ENCODE data around the gene NAV3. TPM values are rescaled to one million over a fixed set of nuclear protein-coding genes. Genes with fewer than 3 reads are reported as not detected.

The NAV3 gene
- total and polyA plus RNA-seq, 7 donors: 0.50 to 13.3 (median 6.8) TPM; not detected in 1

GRCh38 chr12:77947330-77947729 is 116.6 kb downstream of the NAV3 start:
- no peaks in the 10 kb centered on the region for H3K27me3 ChIP-seq
- H3K4me3 ChIP-seq: no peak overlapping the region
- peaks cover 0 to 15% (median 3%) of the 10 kb centered on the region in 4 donors for H3K4me1 ChIP-seq
- TF ChIP-seq EP300 (IDR thresholded peaks at IDR 0.05): no peak
- TF ChIP-seq CTCF (IDR thresholded peaks at IDR 0.05): no peak
- no peak for TF ChIP-seq POLR2AphosphoS5 (IDR thresholded peaks at IDR 0.05)
- TF ChIP-seq POLR2A (IDR thresholded peaks at IDR 0.05): no peak
- intact Hi-C loops (cut with DNase I): no loop called here
- no peak overlapping the region for H3K27ac ChIP-seq
- no peaks in the 10 kb centered on the region for H3K9me3 ChIP-seq
- no peaks in the 10 kb centered on the region for H3K36me3 ChIP-seq
- no peak for DNase-seq

DNA sequence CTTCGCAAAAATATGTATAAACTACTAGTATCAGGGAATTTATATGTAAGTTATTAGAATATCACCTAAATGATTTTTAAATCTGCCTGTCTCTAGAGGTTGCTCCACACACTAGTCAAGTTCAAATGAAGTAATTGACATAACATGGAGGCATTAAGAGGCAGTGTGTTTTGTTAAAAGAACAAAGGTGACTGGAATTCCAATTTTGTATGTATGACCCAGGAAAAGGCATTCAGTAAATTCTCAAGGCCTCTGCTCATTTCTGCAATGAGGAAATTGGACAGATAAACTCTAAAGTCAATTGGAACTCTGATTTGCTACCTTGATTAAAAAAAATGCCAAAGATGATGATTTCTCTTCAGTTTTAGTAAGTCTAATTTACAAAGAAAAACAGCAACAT is 117.1 kb downstream of the NAV3 start:
- Histone ChIP-seq H3K4me1 (peaks cover 0 to 15% (median 3%) of the 10 kb centered on the region in 4 donors), H3K9me3 (no peaks in the 10 kb centered on the region), H3K27me3 (no peaks in the 10 kb centered on the region), H3K36me3 (no peaks in the 10 kb centered on the region), H3K4me3 (no peak overlapping the region), H3K27ac (no peak overlapping the region)
- no peak for DNase-seq
- intact Hi-C loops (cut with DNase I): no loop called here
- 91 to 95% methylated on average over 1 of the region's 1 CpG for WGBS, 2 donors
- TF ChIP-seq POLR2AphosphoS5 (IDR thresholded peaks at IDR 0.05) (no peak), EP300 (IDR thresholded peaks at IDR 0.05) (no peak), POLR2A (IDR thresholded peaks at IDR 0.05) (no peak), CTCF (IDR thresholded peaks at IDR 0.05) (no peak)

DNA sequence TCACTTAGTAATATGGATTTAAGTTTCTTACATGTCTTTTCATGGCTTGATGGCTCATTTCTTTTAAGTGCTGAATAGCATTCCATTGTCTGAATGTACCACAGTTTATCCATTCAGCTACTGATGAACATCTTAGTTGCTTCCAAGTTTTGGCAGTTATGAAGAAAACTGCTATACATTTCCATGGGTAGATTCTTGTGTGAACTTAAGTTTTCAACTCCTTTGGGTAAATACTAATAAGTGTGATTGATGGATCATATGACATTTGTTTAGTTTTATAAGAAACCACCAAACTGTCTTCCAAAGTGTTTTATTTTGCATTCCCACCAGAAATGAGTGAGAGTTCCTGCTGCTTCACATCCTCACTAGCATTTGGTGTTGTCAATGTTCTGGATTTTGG is 119.2 kb downstream of the NAV3 start:
- Histone ChIP-seq H3K36me3 (no peaks in the 10 kb centered on the region), H3K9me3 (no peaks in the 10 kb centered on the region), H3K4me3 (no peak overlapping the region), H3K27ac (no peak overlapping the region), H3K4me1 (peaks cover 0 to 21% (median 3%) of the 10 kb centered on the region in 4 donors), H3K27me3 (no peaks in the 10 kb centered on the region)
- DNase-seq: no peak
- intact Hi-C loops (cut with DNase I): no loop called here
- TF ChIP-seq POLR2A (IDR thresholded peaks at IDR 0.05) (no peak), EP300 (IDR thresholded peaks at IDR 0.05) (no peak), POLR2AphosphoS5 (IDR thresholded peaks at IDR 0.05) (no peak), CTCF (IDR thresholded peaks at IDR 0.05) (no peak)

GRCh38 chr12:77953528-77954205 is 123.0 kb downstream of the NAV3 start:
- H3K4me3 ChIP-seq: no peak overlapping the region
- H3K27ac ChIP-seq: no peak overlapping the region
- no peak for DNase-seq
- 84 to 85% methylated on average over 7 of the region's 7 CpGs for WGBS, 2 donors
- H3K36me3 ChIP-seq: no peaks in the 10 kb centered on the region
- H3K27me3 ChIP-seq: no peaks in the 10 kb centered on the region
- peaks cover 0 to 10% (median 3%) of the 10 kb centered on the region in 4 donors for H3K4me1 ChIP-seq
- TF ChIP-seq POLR2AphosphoS5 (IDR thresholded peaks at IDR 0.05): no peak
- no peak for TF ChIP-seq CTCF (IDR thresholded peaks at IDR 0.05)
- TF ChIP-seq EP300 (IDR thresholded peaks at IDR 0.05): no peak
- no peak for TF ChIP-seq POLR2A (IDR thresholded peaks at IDR 0.05)
- intact Hi-C loops (cut with DNase I): no loop called here
- H3K9me3 ChIP-seq: no peaks in the 10 kb centered on the region

DNA sequence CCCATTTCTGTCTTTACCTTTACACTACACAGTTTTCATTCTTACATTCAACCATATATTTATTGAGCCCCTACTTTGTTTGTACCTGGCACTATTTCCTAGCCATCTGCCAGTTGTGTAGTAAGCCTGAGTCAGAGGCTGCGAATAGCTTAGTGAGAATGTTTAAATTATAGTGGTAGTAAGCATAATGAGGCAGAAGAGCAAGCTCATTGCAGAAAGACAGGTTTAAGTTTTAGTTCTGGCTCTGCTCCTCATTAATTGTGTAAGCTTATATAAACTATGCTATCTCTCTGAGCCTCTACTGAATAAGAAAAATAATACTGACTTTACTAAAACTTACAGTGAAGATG is 123.5 kb downstream of the NAV3 start:
- no peak for TF ChIP-seq POLR2AphosphoS5 (IDR thresholded peaks at IDR 0.05)
- TF ChIP-seq EP300 (IDR thresholded peaks at IDR 0.05): no peak
- TF ChIP-seq POLR2A (IDR thresholded peaks at IDR 0.05): no peak
- no peak for TF ChIP-seq CTCF (IDR thresholded peaks at IDR 0.05)
- intact Hi-C loops (cut with DNase I): no loop called here
- no peaks in the 10 kb centered on the region for H3K27me3 ChIP-seq

More for the DNA sequence above, 123.5 kb downstream of the NAV3 start:
- Histone ChIP-seq H3K27ac (no peak overlapping the region), H3K4me3 (no peak overlapping the region), H3K36me3 (no peaks in the 10 kb centered on the region), H3K9me3 (no peaks in the 10 kb centered on the region), H3K4me1 (peaks cover 0 to 10% (median 3%) of the 10 kb centered on the region in 4 donors)
- DNase-seq: no peak
- 81 to 82% methylated on average over 1 of the region's 1 CpG for WGBS, 2 donors

All from sigmoid colon (tissue), 7 donors.